C4-2B (cell line): ENCODE results near the gene EIF2S3.

Experiments
- H3K27ac ChIP-seq: fragments of 450-650 bp; 2 replicates; pipeline ENCODE4 v1.5.1; 2017
- ZFX ChIP-seq: fragments of 450-650 bp; IDR thresholded peaks from 2 replicates; pipeline ENCODE4 v1.6.1; 2017
- TF ChIP-seq, protein P1 (sequence below): fragments of 450-650 bp; conservative IDR thresholded peaks from 2 replicates; pipeline ENCODE4 v1.5.1; 2017; ENCODE audit warnings: mild to moderate bottlenecking

The EIF2S3 gene

GRCh38 chrX:24090300-24091200, 35.8 kb downstream of the EIF2S3 start:
- H3K27ac ChIP-seq = peak overlapping the region; percentile 82
- TF ChIP-seq, protein P1, sequence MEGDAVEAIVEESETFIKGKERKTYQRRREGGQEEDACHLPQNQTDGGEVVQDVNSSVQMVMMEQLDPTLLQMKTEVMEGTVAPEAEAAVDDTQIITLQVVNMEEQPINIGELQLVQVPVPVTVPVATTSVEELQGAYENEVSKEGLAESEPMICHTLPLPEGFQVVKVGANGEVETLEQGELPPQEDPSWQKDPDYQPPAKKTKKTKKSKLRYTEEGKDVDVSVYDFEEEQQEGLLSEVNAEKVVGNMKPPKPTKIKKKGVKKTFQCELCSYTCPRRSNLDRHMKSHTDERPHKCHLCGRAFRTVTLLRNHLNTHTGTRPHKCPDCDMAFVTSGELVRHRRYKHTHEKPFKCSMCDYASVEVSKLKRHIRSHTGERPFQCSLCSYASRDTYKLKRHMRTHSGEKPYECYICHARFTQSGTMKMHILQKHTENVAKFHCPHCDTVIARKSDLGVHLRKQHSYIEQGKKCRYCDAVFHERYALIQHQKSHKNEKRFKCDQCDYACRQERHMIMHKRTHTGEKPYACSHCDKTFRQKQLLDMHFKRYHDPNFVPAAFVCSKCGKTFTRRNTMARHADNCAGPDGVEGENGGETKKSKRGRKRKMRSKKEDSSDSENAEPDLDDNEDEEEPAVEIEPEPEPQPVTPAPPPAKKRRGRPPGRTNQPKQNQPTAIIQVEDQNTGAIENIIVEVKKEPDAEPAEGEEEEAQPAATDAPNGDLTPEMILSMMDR = no peak
- TF ChIP-seq ZFX = peak; percentile 26; the same call in 1 of the 2 replicates

GRCh38 chrX:24093746-24094145, 39.0 kb downstream of the EIF2S3 start:
- H3K27ac ChIP-seq = no peak overlapping the region
- TF ChIP-seq ZFX = no peak
- TF ChIP-seq, protein P1 = no peak

GRCh38 chrX:24097741-24098260, 43.0 kb downstream of the EIF2S3 start:
- H3K27ac ChIP-seq = no peak overlapping the region
- TF ChIP-seq, protein P1 = no peak

GRCh38 chrX:24098932-24099331, 44.2 kb downstream of the EIF2S3 start:
- TF ChIP-seq, protein P1 = no peak
- no peak for TF ChIP-seq ZFX
- no peak overlapping the region for H3K27ac ChIP-seq

- TF ChIP-seq, protein P1 = no peak
- TF ChIP-seq ZFX = no peak
- H3K27ac ChIP-seq = no peak overlapping the region
Measured at GRCh38 chrX:24099394-24099793, 44.6 kb downstream of the EIF2S3 start.

- no peak overlapping the region for H3K27ac ChIP-seq
- TF ChIP-seq, protein P1 = no peak
- TF ChIP-seq ZFX = no peak
Measured at GRCh38 chrX:24100713-24101112, 46.0 kb downstream of the EIF2S3 start.

DNA sequence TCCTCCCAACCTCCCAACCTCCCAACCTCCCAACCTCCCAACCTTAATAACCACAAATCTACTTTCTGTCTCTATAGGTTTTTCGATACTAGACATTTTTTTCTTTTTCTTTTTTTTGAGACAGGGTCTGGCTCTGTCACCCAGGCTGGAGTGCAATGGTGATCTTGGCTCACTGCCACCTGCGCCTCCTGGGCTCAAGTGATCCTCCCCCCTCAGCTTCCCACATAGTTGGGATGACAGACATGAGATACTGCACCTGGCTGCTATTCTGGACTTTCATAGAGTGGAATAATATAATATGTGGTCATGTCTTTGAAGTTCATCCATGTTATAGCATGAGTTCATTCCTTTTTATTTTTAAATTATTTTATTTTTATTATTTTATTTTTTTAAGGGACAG, 55.3 kb downstream of the EIF2S3 start:
- H3K27ac ChIP-seq = no peak overlapping the region
- no peak for TF ChIP-seq ZFX
- TF ChIP-seq, protein P1 = no peak
